Fibroblast of villous mesenchyme (primary cell): ENCODE measurements around the gene ANKDD1A. TPM values are rescaled to one million over a fixed set of nuclear protein-coding genes. Genes with fewer than 3 reads are reported as not detected.

Source experiments
- DNase-seq: peaks from one replicate; pipeline ENCODE4 v3.0.0-alpha.2; 2010; ENCODE audit warnings: low read depth
- H3K4me3 ChIP-seq: 2 replicates; pipeline ENCODE4 v1.5.1; 2011; ENCODE audit warnings: low read depth, mild to moderate bottlenecking, low read length
- CTCF ChIP-seq: IDR thresholded peaks from 2 replicates; pipeline ENCODE4 v1.5.1; 2012; ENCODE audit warnings: low read depth, mild to moderate bottlenecking, low read length; ENCODE audit not compliant: insufficient read depth
- total RNA-seq: library from RNA; depleted of rRNA; stranded (reverse); fragments of >200 nt; gene quantifications from 2 replicates; pipeline ENCODE4 v1.2.3, GENCODE V29; 2012

ANKDD1A gene
- total RNA-seq, 1 donor = 3.9 TPM

GRCh38 chr15:64951777-64952418 lies 40.2 kb downstream of the ANKDD1A start:
- TF ChIP-seq CTCF = no peak
- DNase-seq = no peak
- H3K4me3 ChIP-seq = no peak overlapping the region

- no peak for DNase-seq
- no peak overlapping the region for H3K4me3 ChIP-seq
- no peak for TF ChIP-seq CTCF
Measured at GRCh38 chr15:64954395-64954794, 42.7 kb downstream of the ANKDD1A start.

GRCh38 chr15:64959128-64959527 lies 47.4 kb downstream of the ANKDD1A start:
- DNase-seq = no peak
- TF ChIP-seq CTCF = no peak
- no peak overlapping the region for H3K4me3 ChIP-seq

- no peak for DNase-seq
- no peak overlapping the region for H3K4me3 ChIP-seq
- no peak for TF ChIP-seq CTCF
Measured at GRCh38 chr15:64960153-64960552, 48.5 kb downstream of the ANKDD1A start.

- no peak for DNase-seq
- TF ChIP-seq CTCF = peak; percentile 16
- no peak overlapping the region for H3K4me3 ChIP-seq
Measured at GRCh38 chr15:64961013-64961412, 49.3 kb downstream of the ANKDD1A start.

GRCh38 chr15:64969401-64969800 lies 57.7 kb downstream of the ANKDD1A start:
- no peak for DNase-seq
- TF ChIP-seq CTCF = no peak
- H3K4me3 ChIP-seq = no peak overlapping the region

- no peak for DNase-seq
Measured at GRCh38 chr15:64970698-64971097, 59.0 kb downstream of the ANKDD1A start.

More at GRCh38 chr15:64970698-64971097, 59.0 kb downstream of the ANKDD1A start:
- H3K4me3 ChIP-seq = no peak overlapping the region
- no peak for TF ChIP-seq CTCF
